PC-9 (cell line): ENCODE data around the gene KDM1B. TPM values are rescaled to one million over a fixed set of nuclear protein-coding genes. Genes with fewer than 3 reads are reported as not detected.
"Not testable (repeated sequence)": the region's sequence is repeated elsewhere in the genome, so short reads cannot be mapped to it uniquely, and the experiment has no call there.

ENCODE experiments used
- BruUV-seq: library from RNA; stranded (reverse); fragments of 400-500 nt; replicated peaks from 2 replicates; lab custom pipeline; 2021; lab: Mats Ljungman, UMichigan
- CTCF ChIA-PET: fragments of 300-600 bp; sonication (Branson Sonifier 250); formaldehyde crosslinking; loops from one replicate; lab custom pipeline; 2022; ENCODE audit warnings: antibody characterized with exemption; lab: Charles Lee
- POLR2A ChIA-PET: fragments of 300-600 bp; sonication (Branson Sonifier 250); formaldehyde crosslinking; loops from one replicate; lab custom pipeline; 2022; ENCODE audit warnings: antibody characterized with exemption; ENCODE audit not compliant: unreplicated experiment; lab: Charles Lee
- DNase-seq, 2 experiments: peaks; one replicate each; pipeline versions ENCODE4 v3.0.0 to v3.0.0-alpha.2; 2015 to 2022; ENCODE audit warnings: mixed read lengths in 1 of 2
- H2AFZ ChIP-seq: fragments of 200-600 bp; sonication (generic); 2 replicates; pipeline ENCODE4 v1.8.1; 2017; ENCODE audit warnings: antibody characterized with exemption
- H3F3A ChIP-seq: fragments of 200-600 bp; sonication (generic); 2 replicates; pipeline ENCODE4 v1.8.1; 2017; ENCODE audit warnings: antibody characterized with exemption, mild to moderate bottlenecking, low read depth; ENCODE audit not compliant: insufficient read depth
- H3K27ac ChIP-seq: fragments of 200-600 bp; sonication (generic); 2 replicates; pipeline ENCODE4 v1.6.1; 2016; ENCODE audit warnings: mixed run types
- H3K27me3 ChIP-seq: fragments of 200-600 bp; sonication (generic); 2 replicates; pipeline ENCODE4 v1.6.1; 2016; ENCODE audit warnings: low read depth, mixed run types; ENCODE audit not compliant: insufficient read depth
- H3K36me3 ChIP-seq: fragments of 200-600 bp; sonication (generic); 2 replicates; pipeline ENCODE4 v1.6.1; 2016; ENCODE audit warnings: low read depth, mixed run types
- H3K4me1 ChIP-seq: fragments of 200-600 bp; sonication (generic); replicated peaks from 2 replicates; pipeline ENCODE4 v1.6.1; 2016; ENCODE audit warnings: mixed run types; ENCODE audit not compliant: insufficient read depth
- H3K4me2 ChIP-seq: fragments of 200-600 bp; sonication (generic); 2 replicates; pipeline ENCODE4 v1.6.1; 2017; ENCODE audit warnings: mixed run types
- H3K4me3 ChIP-seq: fragments of 200-600 bp; sonication (generic); 2 replicates; pipeline ENCODE4 v1.6.1; 2016; ENCODE audit warnings: mixed run types
- H3K79me2 ChIP-seq: fragments of 200-600 bp; sonication (generic); 2 replicates; pipeline ENCODE4 v1.6.1; 2017; ENCODE audit warnings: low read depth, mixed run types
- H3K9me2 ChIP-seq: fragments of 200-600 bp; sonication (generic); 2 replicates; pipeline ENCODE4 v1.8.1; 2017; ENCODE audit warnings: mild to moderate bottlenecking; ENCODE audit not compliant: insufficient read depth
- H3K9me3 ChIP-seq: fragments of 200-600 bp; sonication (generic); 2 replicates; pipeline ENCODE4 v1.8.1; 2016; ENCODE audit warnings: low read depth; ENCODE audit not compliant: insufficient read depth
- H4K20me1 ChIP-seq: fragments of 200-600 bp; sonication (generic); 2 replicates; pipeline ENCODE4 v1.8.1; 2017; ENCODE audit not compliant: insufficient read depth
- EZH2 ChIP-seq: fragments of 200-600 bp; sonication (generic); IDR thresholded peaks from 2 replicates; pipeline ENCODE4 v1.8.0; 2017; ENCODE audit warnings: antibody characterized with exemption, low read depth
- intact Hi-C: fragments of 100-400 bp; cut with micrococcal nuclease; formaldehyde crosslinking; loops from one replicate; pipeline ENCODE4 v1.10.0; 2022; ENCODE audit not compliant: unreplicated experiment
- total RNA-seq: library from RNA; stranded (reverse); gene quantifications from 2 replicates; pipeline ENCODE4 v1.2.3, GENCODE V29; 2021
- TF ChIP-seq, protein P1 (sequence below): fragments of 200-600 bp; sonication (generic); conservative IDR thresholded peaks from 2 replicates; pipeline ENCODE4 v1.6.1; 2017; ENCODE audit warnings: mixed run types, antibody characterized with exemption, mild to moderate bottlenecking, moderate library complexity

KDM1B gene
- total RNA-seq, 1 experiment from 2014 or later = 21.5 TPM

DNA sequence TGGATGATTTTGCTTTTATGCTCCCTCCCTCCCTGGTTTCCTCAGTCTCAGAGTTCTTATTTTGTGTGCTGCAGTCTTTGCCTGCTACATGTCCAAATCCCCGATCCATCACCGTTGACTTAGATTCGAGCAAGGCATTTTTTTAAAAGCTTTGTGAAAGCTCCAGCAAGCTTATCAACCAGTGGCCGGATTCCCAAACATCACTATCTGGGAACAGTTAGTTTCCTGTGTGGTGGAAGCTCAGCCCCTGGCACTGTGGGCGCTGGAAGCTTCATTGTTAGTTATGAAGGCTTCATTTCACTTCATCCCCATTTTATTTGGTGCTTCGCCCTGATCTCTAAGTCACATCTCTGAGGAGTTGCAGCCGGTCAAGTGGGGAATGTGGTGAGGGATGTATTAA is 64.4 kb downstream of the KDM1B start:
- Histone ChIP-seq H3K9me3 (no peaks in the 10 kb centered on the region), H3K27ac (no peak overlapping the region), H3K36me3 (peaks cover 9% of the 10 kb centered on the region; the same call in 1 of the 2 replicates), H3K27me3 (no peaks in the 10 kb centered on the region), H3K9me2 (no peaks in the 10 kb centered on the region), H2AFZ (no peak overlapping the region), H3K4me1 (no peaks in the 10 kb centered on the region), H3K4me2 (no peak overlapping the region), H3K79me2 (no peaks in the 10 kb centered on the region), H4K20me1 (no peaks in the 10 kb centered on the region), H3F3A (peaks cover 37% of the 10 kb centered on the region; the same call in 1 of the 2 replicates), H3K4me3 (no peak overlapping the region)
- TF ChIP-seq, protein P1, sequence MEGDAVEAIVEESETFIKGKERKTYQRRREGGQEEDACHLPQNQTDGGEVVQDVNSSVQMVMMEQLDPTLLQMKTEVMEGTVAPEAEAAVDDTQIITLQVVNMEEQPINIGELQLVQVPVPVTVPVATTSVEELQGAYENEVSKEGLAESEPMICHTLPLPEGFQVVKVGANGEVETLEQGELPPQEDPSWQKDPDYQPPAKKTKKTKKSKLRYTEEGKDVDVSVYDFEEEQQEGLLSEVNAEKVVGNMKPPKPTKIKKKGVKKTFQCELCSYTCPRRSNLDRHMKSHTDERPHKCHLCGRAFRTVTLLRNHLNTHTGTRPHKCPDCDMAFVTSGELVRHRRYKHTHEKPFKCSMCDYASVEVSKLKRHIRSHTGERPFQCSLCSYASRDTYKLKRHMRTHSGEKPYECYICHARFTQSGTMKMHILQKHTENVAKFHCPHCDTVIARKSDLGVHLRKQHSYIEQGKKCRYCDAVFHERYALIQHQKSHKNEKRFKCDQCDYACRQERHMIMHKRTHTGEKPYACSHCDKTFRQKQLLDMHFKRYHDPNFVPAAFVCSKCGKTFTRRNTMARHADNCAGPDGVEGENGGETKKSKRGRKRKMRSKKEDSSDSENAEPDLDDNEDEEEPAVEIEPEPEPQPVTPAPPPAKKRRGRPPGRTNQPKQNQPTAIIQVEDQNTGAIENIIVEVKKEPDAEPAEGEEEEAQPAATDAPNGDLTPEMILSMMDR = no peak
- no peak for TF ChIP-seq EZH2
- POLR2A ChIA-PET = no interaction called here
- CTCF ChIA-PET = no interaction called here
- intact Hi-C loops = no loop called here
- DNase-seq = no peak
- no TSS peak for BruUV-seq

DNA sequence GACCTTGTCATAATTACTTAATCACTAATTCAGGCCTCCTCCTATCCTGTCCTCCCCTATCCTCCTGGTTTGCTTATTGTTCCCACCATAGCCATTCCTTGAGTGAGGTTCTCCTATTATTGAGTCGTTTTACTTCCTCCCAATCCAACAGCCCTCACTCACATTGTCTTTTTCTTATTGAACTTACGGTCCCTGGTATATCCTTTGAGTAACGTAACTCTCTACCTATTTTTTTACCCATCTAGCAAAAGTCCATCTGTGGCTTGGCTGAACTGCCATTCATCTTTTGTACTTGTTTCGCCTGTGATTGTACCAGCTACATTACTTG is 66.0 kb downstream of the KDM1B start:
- Histone ChIP-seq H3K4me1 (no peaks in the 10 kb centered on the region), H3K27me3 (no peaks in the 10 kb centered on the region), H3F3A (peaks cover 51% of the 10 kb centered on the region), H3K4me3 (no peak overlapping the region), H3K9me2 (no peaks in the 10 kb centered on the region), H4K20me1 (no peaks in the 10 kb centered on the region), H2AFZ (no peak overlapping the region), H3K79me2 (no peaks in the 10 kb centered on the region), H3K36me3 (peaks cover 24% of the 10 kb centered on the region), H3K9me3 (no peaks in the 10 kb centered on the region), H3K27ac (no peak overlapping the region), H3K4me2 (no peak overlapping the region)
- no TSS peak for BruUV-seq
- DNase-seq = no peak
- intact Hi-C loops = no loop called here
- CTCF ChIA-PET = no interaction called here
- TF ChIP-seq, protein P1 = no peak
- TF ChIP-seq EZH2 = no peak
- POLR2A ChIA-PET = no interaction called here

DNA sequence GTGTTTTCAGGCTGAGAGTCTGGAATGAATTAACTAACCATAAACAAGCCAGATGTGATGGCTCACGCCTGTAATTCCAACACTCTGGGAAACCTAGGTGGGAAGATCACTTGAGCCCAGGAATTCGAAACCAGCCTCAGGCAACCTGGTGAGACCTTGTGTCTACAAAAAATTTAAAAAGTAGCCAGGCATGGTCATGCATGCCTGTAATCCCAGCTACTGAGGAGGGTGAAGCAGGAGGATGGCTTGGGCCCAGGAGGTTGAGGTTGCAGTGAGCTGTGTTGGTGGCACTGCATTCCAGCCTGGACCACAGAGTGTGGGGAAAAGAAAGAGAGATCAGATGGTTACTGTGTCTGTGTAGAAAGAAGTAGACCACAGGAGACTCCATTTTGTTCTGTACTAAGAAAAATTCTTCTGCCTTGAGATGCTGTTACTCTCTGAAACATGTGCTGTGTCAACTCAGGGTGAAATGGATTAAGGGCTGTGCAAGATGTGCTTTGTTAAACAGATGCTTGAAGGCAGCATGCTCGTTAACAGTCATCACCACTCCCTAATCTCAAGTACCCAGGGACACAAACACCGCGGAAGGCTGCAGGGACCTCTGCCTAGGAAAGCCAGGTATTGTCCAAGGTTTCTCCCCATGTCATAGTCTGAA is 71.4 kb downstream of the KDM1B start:
- peaks cover 44% of the 10 kb centered on the region for H3F3A ChIP-seq
- intact Hi-C loops, H3K79me2 ChIP-seq, H3K9me3 ChIP-seq, BruUV-seq, H3K4me3 ChIP-seq, CTCF ChIA-PET, H3K4me1 ChIP-seq, H3K27ac ChIP-seq, H2AFZ ChIP-seq, H3K27me3 ChIP-seq, H3K4me2 ChIP-seq, H4K20me1 ChIP-seq, POLR2A ChIA-PET, DNase-seq, H3K9me2 ChIP-seq: not testable (repeated sequence)
- H3K36me3 ChIP-seq = peaks cover 29% of the 10 kb centered on the region

DNA sequence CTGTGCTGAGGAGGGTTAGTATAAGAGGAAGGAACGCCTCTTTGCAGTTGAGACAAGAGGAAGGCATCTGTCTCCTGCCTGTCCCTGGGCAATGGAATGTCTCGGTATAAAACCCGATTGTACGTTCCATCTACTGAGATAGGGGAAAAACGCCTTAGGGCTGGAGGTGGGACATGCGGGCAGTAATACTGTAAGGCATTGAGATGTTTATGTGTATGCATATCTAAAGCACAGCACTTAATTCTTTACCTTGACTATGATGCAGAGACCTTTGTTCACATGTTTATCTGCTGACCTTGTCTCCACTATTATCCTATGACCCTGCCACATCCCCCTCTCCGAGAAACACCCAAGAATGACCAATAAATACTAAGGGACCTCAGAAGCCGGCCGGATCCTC is 71.9 kb downstream of the KDM1B start:
- H3K4me3 ChIP-seq, BruUV-seq, POLR2A ChIA-PET, DNase-seq, H2AFZ ChIP-seq, H4K20me1 ChIP-seq, intact Hi-C loops, H3K4me1 ChIP-seq, CTCF ChIA-PET, H3K9me3 ChIP-seq, H3K27me3 ChIP-seq, H3K27ac ChIP-seq, H3K9me2 ChIP-seq, H3K4me2 ChIP-seq: not testable (repeated sequence)
- Histone ChIP-seq H3F3A (peaks cover 40% of the 10 kb centered on the region), H3K36me3 (peaks cover 34% of the 10 kb centered on the region), H3K79me2 (peaks cover 15% of the 10 kb centered on the region)

DNA sequence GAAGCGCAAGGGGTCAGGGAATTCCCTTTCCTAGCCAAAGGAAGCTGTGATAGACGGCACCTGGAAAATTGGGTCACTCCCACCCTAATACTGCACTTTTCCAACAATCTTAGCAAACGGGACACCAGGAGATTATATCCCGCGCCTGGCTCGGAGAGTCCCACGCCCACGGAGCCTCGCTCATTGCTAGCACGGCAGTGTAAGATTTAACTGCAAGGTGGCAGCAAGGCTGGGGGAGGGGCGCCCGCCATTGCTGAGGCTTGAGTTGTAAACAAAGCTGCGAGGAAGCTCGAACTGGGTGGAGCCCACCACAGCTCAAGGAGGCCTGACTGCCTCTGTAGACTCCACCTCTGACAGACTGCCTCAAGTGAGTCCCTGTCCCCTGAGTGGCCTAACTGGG is 73.4 kb downstream of the KDM1B start:
- Histone ChIP-seq H3F3A (peaks cover 29% of the 10 kb centered on the region), H3K36me3 (peaks cover 39% of the 10 kb centered on the region), H3K79me2 (peaks cover 24% of the 10 kb centered on the region)
- H3K4me2 ChIP-seq, H3K4me3 ChIP-seq, BruUV-seq, H3K9me3 ChIP-seq, H2AFZ ChIP-seq, DNase-seq, H3K9me2 ChIP-seq, H3K27ac ChIP-seq, CTCF ChIA-PET, H3K4me1 ChIP-seq, H3K27me3 ChIP-seq, intact Hi-C loops, H4K20me1 ChIP-seq, POLR2A ChIA-PET: not testable (repeated sequence)

DNA sequence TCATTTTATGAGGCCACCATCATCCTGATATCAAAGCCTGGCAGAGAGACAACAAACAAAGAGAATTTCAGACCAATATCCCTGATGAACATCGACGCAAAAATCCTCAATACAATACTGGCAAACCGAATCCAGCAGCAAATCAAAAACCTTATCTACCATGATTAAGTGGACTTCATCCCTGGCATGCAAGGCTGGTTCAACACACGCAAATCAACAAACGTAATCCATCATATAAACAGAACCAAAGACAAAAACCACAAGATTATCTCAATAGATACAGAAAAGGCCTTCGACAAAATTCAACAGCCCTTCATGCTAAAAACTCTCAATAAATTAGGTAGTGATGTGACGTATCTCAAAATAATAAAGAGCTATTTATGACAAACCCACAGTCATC is 76.6 kb downstream of the KDM1B start:
- H4K20me1 ChIP-seq, H2AFZ ChIP-seq, H3K27me3 ChIP-seq, DNase-seq, CTCF ChIA-PET, H3K4me3 ChIP-seq, H3K9me2 ChIP-seq, H3K4me2 ChIP-seq, H3K27ac ChIP-seq, POLR2A ChIA-PET, intact Hi-C loops, BruUV-seq, H3K9me3 ChIP-seq, H3K4me1 ChIP-seq, H3F3A ChIP-seq: not testable (repeated sequence)
- Histone ChIP-seq H3K36me3 (peaks cover 24% of the 10 kb centered on the region), H3K79me2 (peaks cover 38% of the 10 kb centered on the region)
